A549 (cell line): ENCODE results near the gene ABHD12. TPM values are rescaled to one million over a fixed set of nuclear protein-coding genes. Genes with fewer than 3 reads are reported as not detected.

Experiments used
- ATAC-seq, 2 experiments: fragments of 200-7000 bp in 1 of 2; fragments of >200 bp in 1 of 2; cut with Nextera tagmentation in 1 of 2; cut with Tn5 transposase in 1 of 2; 3 replicates each; pipeline versions ENCODE4 v1.8.0 to v1.9.1; 2018 to 2020; ENCODE audit warnings: mild to moderate bottlenecking in 1 of 2, moderate library complexity in 1 of 2
- CTCF ChIA-PET: fragments of 300-600 bp; sonication (Branson Sonifier 250); formaldehyde crosslinking; extraction: SDS; loops from one replicate; lab custom pipeline; 2021; ENCODE audit warnings: antibody characterized with exemption, inconsistent platforms; lab: Yijun Ruan, JAX
- POLR2A ChIA-PET: fragments of 350-600 bp; formaldehyde crosslinking; extraction: SDS; loops from one replicate; lab custom pipeline; 2021; ENCODE audit warnings: antibody characterized with exemption, inconsistent platforms; lab: Yijun Ruan, JAX
- DNase-seq, 2 experiments: peaks; one replicate each; pipeline versions ENCODE4 v3.0.0 to v3.0.0-alpha.2; 2011 to 2016; ENCODE audit warnings: low read depth in 1 of 2, low spot score in 1 of 2
- FAIRE-seq: peaks from 2 replicates; lab custom pipeline; 2011; peaks lifted over from hg19 to GRCh38; lab: Jason Lieb, UNC
- H3K27ac ChIP-seq, 2 experiments: fragments of >200 bp; sonication (Bioruptor Twin); formaldehyde crosslinking; 3 replicates each; pipeline ENCODE4 v1.5.1; 2016 to 2017
- H3K4me1 ChIP-seq: fragments of >200 bp; sonication (Bioruptor Twin); formaldehyde crosslinking; 3 replicates; pipeline ENCODE4 v1.6.1; 2016
- H3K4me2 ChIP-seq: fragments of >200 bp; sonication (Bioruptor Twin); formaldehyde crosslinking; 3 replicates; pipeline ENCODE4 v1.6.1; 2016
- H3K4me3 ChIP-seq: fragments of >200 bp; sonication (Bioruptor Twin); formaldehyde crosslinking; 3 replicates; pipeline ENCODE4 v1.5.1; 2016
- H3K9me3 ChIP-seq: fragments of >200 bp; sonication (Bioruptor Twin); formaldehyde crosslinking; 3 replicates; pipeline ENCODE4 v1.6.1; 2016
- ATOH8 ChIP-seq: fragments of 250-450 bp; sonication (Bioruptor Pico); IDR thresholded peaks from 2 replicates; pipeline ENCODE4 v1.5.0; 2020; ENCODE audit warnings: low read depth, mild to moderate bottlenecking, moderate library complexity
- BHLHE40 ChIP-seq: IDR thresholded peaks from 2 replicates; pipeline ENCODE4 v1.6.1; 2012; ENCODE audit warnings: low read depth, low read length, inconsistent platforms
- CBX8 ChIP-seq: fragments of 200-600 bp; sonication (generic); IDR thresholded peaks from 2 replicates; pipeline ENCODE4 v1.6.1; 2016
- CHD4 ChIP-seq: fragments of 200-600 bp; sonication (generic); IDR thresholded peaks from 2 replicates; pipeline ENCODE4 v1.6.1; 2016; ENCODE audit warnings: antibody characterized with exemption, mild to moderate bottlenecking, borderline replicate concordance
- ELK1 ChIP-seq: fragments of 150-350 bp; IDR thresholded peaks from 2 replicates; pipeline ENCODE4 v1.6.1; 2014; ENCODE audit warnings: low read depth, mild to moderate bottlenecking, low read length
- EP300 ChIP-seq, 2 experiments: fragments of >200 bp; sonication (Bioruptor Twin); formaldehyde crosslinking; IDR thresholded peaks; 2 replicates in 1 of 2; 3 replicates in 1 of 2; pipeline ENCODE4 v1.6.1; 2016 to 2017
- ESRRA ChIP-seq: fragments of 150-350 bp; IDR thresholded peaks from 2 replicates; pipeline ENCODE4 v1.6.1; 2014; ENCODE audit warnings: mild to moderate bottlenecking, low read length, borderline replicate concordance
- FOSB ChIP-seq: fragments of 250-450 bp; sonication (Bioruptor Pico); IDR thresholded peaks from 2 replicates; pipeline ENCODE4 v1.5.0; 2020; ENCODE audit warnings: mild to moderate bottlenecking, moderate library complexity
- FOSL2 ChIP-seq, 2 experiments: fragments of 450-650 bp in 1 of 2; fragments of >200 bp in 1 of 2; sonication (Bioruptor Twin) in 1 of 2; formaldehyde crosslinking; IDR thresholded peaks; 2 replicates each; pipeline versions ENCODE4 v1.5.0 to v1.6.1; 2016 to 2020; ENCODE audit warnings: mild to moderate bottlenecking in 1 of 2, moderate library complexity in 1 of 2
- FOXS1 ChIP-seq: fragments of 250-450 bp; sonication (Bioruptor Pico); IDR thresholded peaks from 2 replicates; pipeline ENCODE4 v1.5.0; 2020; ENCODE audit warnings: mild to moderate bottlenecking, moderate library complexity
- GATA3 ChIP-seq: IDR thresholded peaks from 2 replicates; pipeline ENCODE4 v1.6.1; 2012; ENCODE audit warnings: borderline replicate concordance
- HEYL ChIP-seq: fragments of 250-450 bp; sonication (Bioruptor Pico); IDR thresholded peaks from 2 replicates; pipeline ENCODE4 v1.8.0; 2021; ENCODE audit warnings: mild to moderate bottlenecking, moderate library complexity
- HOXA7 ChIP-seq: fragments of 250-450 bp; sonication (Bioruptor Pico); IDR thresholded peaks from 2 replicates; pipeline ENCODE4 v1.5.0; 2020; ENCODE audit warnings: mild to moderate bottlenecking, moderate library complexity
- HOXB5 ChIP-seq: fragments of 250-450 bp; sonication (Bioruptor Pico); IDR thresholded peaks from 2 replicates; pipeline ENCODE4 v1.5.0; 2020; ENCODE audit warnings: mild to moderate bottlenecking, moderate library complexity
- KDM1A ChIP-seq: fragments of 200-600 bp; sonication (generic); IDR thresholded peaks from 2 replicates; pipeline ENCODE4 v1.6.1; 2016; ENCODE audit warnings: low read depth, mild to moderate bottlenecking
- MAFK ChIP-seq: fragments of 450-650 bp; IDR thresholded peaks from 2 replicates; pipeline ENCODE4 v1.6.1; 2014; ENCODE audit not compliant: partially characterized antibody
- MAZ ChIP-seq: fragments of 150-350 bp; IDR thresholded peaks from 2 replicates; pipeline ENCODE4 v1.6.1; 2014; ENCODE audit warnings: antibody characterized with exemption, low read depth, low read length, borderline replicate concordance
- MYC ChIP-seq: IDR thresholded peaks from 2 replicates; pipeline ENCODE4 v1.6.1; 2012; ENCODE audit warnings: mild to moderate bottlenecking, inconsistent platforms, low read length, improper control_type of control experiment, borderline replicate concordance
- NPAS2 ChIP-seq: fragments of 250-450 bp; sonication (Bioruptor Pico); IDR thresholded peaks from 2 replicates; pipeline ENCODE4 v1.8.0; 2022; ENCODE audit warnings: mild to moderate bottlenecking, moderate library complexity, borderline replicate concordance
- NR3C1 ChIP-seq: fragments of >200 bp; sonication (Bioruptor Twin); formaldehyde crosslinking; IDR thresholded peaks from 3 replicates; pipeline ENCODE4 v1.6.1; 2017
- POLR2AphosphoS2 ChIP-seq: conservative IDR thresholded peaks from 2 replicates; pipeline ENCODE4 v1.6.1; 2012; ENCODE audit warnings: low read length, improper control_type of control experiment, inconsistent platforms
- RAD21 ChIP-seq, 2 experiments: fragments of >200 bp in 1 of 2; sonication (Bioruptor Twin) in 1 of 2; formaldehyde crosslinking in 1 of 2; IDR thresholded peaks in 1 of 2; conservative IDR thresholded peaks in 1 of 2; 2 replicates in 1 of 2; 3 replicates in 1 of 2; pipeline ENCODE4 v1.6.1; 2012 to 2018; ENCODE audit warnings: inconsistent platforms in 1 of 2
- TFCP2L1 ChIP-seq: fragments of 250-450 bp; sonication (Bioruptor Pico); IDR thresholded peaks from 2 replicates; pipeline ENCODE4 v1.5.0; 2021; ENCODE audit warnings: mild to moderate bottlenecking
- ZC3H11A ChIP-seq: fragments of 450-650 bp; IDR thresholded peaks from 2 replicates; pipeline ENCODE4 v1.6.1; 2014; ENCODE audit warnings: antibody characterized with exemption, mild to moderate bottlenecking
- ZFP36 ChIP-seq: fragments of 450-650 bp; IDR thresholded peaks from 2 replicates; pipeline ENCODE4 v1.6.1; 2014; ENCODE audit warnings: borderline replicate concordance; ENCODE audit not compliant: partially characterized antibody
- ZSCAN20 ChIP-seq: fragments of 250-450 bp; sonication (Bioruptor Pico); IDR thresholded peaks from 2 replicates; pipeline ENCODE4 v1.8.0; 2022; ENCODE audit warnings: mild to moderate bottlenecking, moderate library complexity
- WGBS: methylation state at CpG from one replicate; pipeline ENCODE4 v1.1.6; 2017; ENCODE audit errors: missing lambda C conversion rate; 5-methylcytosine and 5-hydroxymethylcytosine counted together
- polyA plus RNA-seq, 4 experiments: library from polyadenylated mRNA; depleted of rRNA in 3 of 4; stranded (reverse); fragments of >200 nt; fragmentation: RNase III in 1 of 4; extraction: RNeasy Plus Mini Kit Qiagen cat#74134 plus additional on column Dnase treatment in 1 of 4; gene quantifications; 2 replicates in 3 of 4; 3 replicates in 1 of 4; pipeline ENCODE4 v1.2.3, GENCODE V29; 2011 to 2017
- TF ChIP-seq, protein P1 (sequence below): fragments of 450-650 bp; IDR thresholded peaks from 2 replicates; pipeline ENCODE4 v1.6.1; 2014; ENCODE audit warnings: antibody characterized with exemption
- TF ChIP-seq, protein P2 (sequence below): IDR thresholded peaks from 2 replicates; pipeline ENCODE4 v1.6.1; 2012

Gene ABHD12
- polyA plus RNA-seq, 2 of the 4 experiments (the other 2 are of a cell fraction): 54.3 to 101 TPM

GRCh38 chr20:25368976-25369375 is 21.7 kb downstream of the ABHD12 start:
- POLR2A ChIA-PET: no interaction called here
- ATAC-seq (no peak), DNase-seq (no peak), FAIRE-seq (no peak)
- no peak overlapping the region for H3K4me3 ChIP-seq
- no peaks in the 10 kb centered on the region for H3K4me1 ChIP-seq
- TF ChIP-seq CBX8: no peak
- TF ChIP-seq EP300 (IDR thresholded peaks at IDR 0.05): no peak
- no peak for TF ChIP-seq NPAS2 (CRISPR knock-in tag)
- no peak for TF ChIP-seq HOXA7
- no peak for TF ChIP-seq NR3C1
- no peak for TF ChIP-seq GATA3
- TF ChIP-seq MAFK: no peak
- TF ChIP-seq BHLHE40: no peak
- TF ChIP-seq RAD21 (conservative IDR thresholded peaks at IDR 0.05 in 1 of 2, IDR thresholded peaks at IDR 0.05 in 1 of 2): no peak
- no peak for TF ChIP-seq FOXS1 (CRISPR knock-in tag)
- no peak for TF ChIP-seq MAZ
- TF ChIP-seq ELK1: no peak
- TF ChIP-seq HOXB5 (CRISPR knock-in tag): no peak
- TF ChIP-seq ESRRA: no peak
- TF ChIP-seq CHD4: no peak
- no peak for TF ChIP-seq ZFP36
- TF ChIP-seq TFCP2L1 (CRISPR knock-in tag): no peak
- no peak overlapping the region for H3K27ac ChIP-seq
- CTCF ChIA-PET: interaction anchor here (2.0 kb wide), 1 partner anchor 30 kb away, joined by 7 read pairs; no protein-coding TSS in a partner anchor
- no peak overlapping the region for H3K4me2 ChIP-seq
- H3K9me3 ChIP-seq: peaks cover 17% of the 10 kb centered on the region; the same call in 2 of the 3 replicates
- 94% methylated on average over 5 of the region's 5 CpGs for WGBS

GRCh38 chr20:25368526-25368925 is 22.1 kb downstream of the ABHD12 start:
- H3K4me2 ChIP-seq: no peak overlapping the region
- ATAC-seq (no peak), DNase-seq (no peak), FAIRE-seq (no peak)
- H3K9me3 ChIP-seq: peaks cover 17% of the 10 kb centered on the region; the same call in 2 of the 3 replicates
- POLR2A ChIA-PET: no interaction called here
- no peak overlapping the region for H3K4me3 ChIP-seq
- WGBS: 91% methylated on average over 10 of the region's 10 CpGs
- CTCF ChIA-PET: no interaction called here
- no peaks in the 10 kb centered on the region for H3K4me1 ChIP-seq
- TF ChIP-seq HEYL (CRISPR knock-in tag): no peak
- TF ChIP-seq ZC3H11A: no peak
- no peak for TF ChIP-seq ELK1
- no peak for TF ChIP-seq FOSL2 (IDR thresholded peaks at IDR 0.05)
- TF ChIP-seq FOSL2 (CRISPR knock-in tag; IDR thresholded peaks at IDR 0.05): no peak
- TF ChIP-seq, all 56 proteins: peak for 0
- no peak overlapping the region for H3K27ac ChIP-seq

- no peak overlapping the region for H3K4me3 ChIP-seq
- ATAC-seq (no peak), DNase-seq (no peak), FAIRE-seq (no peak)
- H3K4me2 ChIP-seq: no peak overlapping the region
- 0 out of 3 replicates have a peak, but pooled peaks cover 3% of the 10 kb centered on the region for H3K9me3 ChIP-seq
- WGBS: 93% methylated on average over 2 of the region's 2 CpGs
- no peak overlapping the region for H3K27ac ChIP-seq
- ChIA-PET POLR2A (interaction anchor here (0.6 kb wide), 1 partner anchor 20 kb away, joined by 3 read pairs; no protein-coding TSS in a partner anchor), CTCF (interaction anchor here (0.9 to 1.4 kb wide), 5 partner anchors 10 to 70 kb away, joined by 3 to 10 read pairs (median 4); no protein-coding TSS in a partner anchor)
- H3K4me1 ChIP-seq: peaks cover 15% of the 10 kb centered on the region
- no peak for TF ChIP-seq ATOH8 (CRISPR knock-in tag)
- no peak for TF ChIP-seq FOSB (CRISPR knock-in tag)
- TF ChIP-seq GATA3: no peak
- no peak for TF ChIP-seq ZSCAN20 (CRISPR knock-in tag)
- TF ChIP-seq MYC: no peak
- no peak for TF ChIP-seq MAFK
- TF ChIP-seq, protein P1, sequence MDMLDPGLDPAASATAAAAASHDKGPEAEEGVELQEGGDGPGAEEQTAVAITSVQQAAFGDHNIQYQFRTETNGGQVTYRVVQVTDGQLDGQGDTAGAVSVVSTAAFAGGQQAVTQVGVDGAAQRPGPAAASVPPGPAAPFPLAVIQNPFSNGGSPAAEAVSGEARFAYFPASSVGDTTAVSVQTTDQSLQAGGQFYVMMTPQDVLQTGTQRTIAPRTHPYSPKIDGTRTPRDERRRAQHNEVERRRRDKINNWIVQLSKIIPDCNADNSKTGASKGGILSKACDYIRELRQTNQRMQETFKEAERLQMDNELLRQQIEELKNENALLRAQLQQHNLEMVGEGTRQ: no peak
- TF ChIP-seq NR3C1: no peak
- TF ChIP-seq FOXS1 (CRISPR knock-in tag): no peak
- TF ChIP-seq RAD21 (conservative IDR thresholded peaks at IDR 0.05 in 1 of 2, IDR thresholded peaks at IDR 0.05 in 1 of 2): no peak
- no peak for TF ChIP-seq HOXA7
- TF ChIP-seq, protein P2, sequence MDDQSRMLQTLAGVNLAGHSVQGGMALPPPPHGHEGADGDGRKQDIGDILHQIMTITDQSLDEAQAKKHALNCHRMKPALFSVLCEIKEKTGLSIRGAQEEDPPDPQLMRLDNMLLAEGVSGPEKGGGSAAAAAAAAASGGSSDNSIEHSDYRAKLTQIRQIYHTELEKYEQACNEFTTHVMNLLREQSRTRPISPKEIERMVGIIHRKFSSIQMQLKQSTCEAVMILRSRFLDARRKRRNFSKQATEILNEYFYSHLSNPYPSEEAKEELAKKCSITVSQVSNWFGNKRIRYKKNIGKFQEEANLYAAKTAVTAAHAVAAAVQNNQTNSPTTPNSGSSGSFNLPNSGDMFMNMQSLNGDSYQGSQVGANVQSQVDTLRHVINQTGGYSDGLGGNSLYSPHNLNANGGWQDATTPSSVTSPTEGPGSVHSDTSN: no peak
- no peak for TF ChIP-seq POLR2AphosphoS2
- TF ChIP-seq KDM1A: no peak
- TF ChIP-seq HEYL (CRISPR knock-in tag): no peak
- TF ChIP-seq ZFP36: no peak
These were observed 25.5 kb downstream of the ABHD12 start for GRCh38 chr20:25364879-25365699.
